ENCODE data around the gene FZD7.
A peak's percentile ranks its signal among the peaks of the same experiment; 100 is the strongest.

The FZD7 gene

DNA sequence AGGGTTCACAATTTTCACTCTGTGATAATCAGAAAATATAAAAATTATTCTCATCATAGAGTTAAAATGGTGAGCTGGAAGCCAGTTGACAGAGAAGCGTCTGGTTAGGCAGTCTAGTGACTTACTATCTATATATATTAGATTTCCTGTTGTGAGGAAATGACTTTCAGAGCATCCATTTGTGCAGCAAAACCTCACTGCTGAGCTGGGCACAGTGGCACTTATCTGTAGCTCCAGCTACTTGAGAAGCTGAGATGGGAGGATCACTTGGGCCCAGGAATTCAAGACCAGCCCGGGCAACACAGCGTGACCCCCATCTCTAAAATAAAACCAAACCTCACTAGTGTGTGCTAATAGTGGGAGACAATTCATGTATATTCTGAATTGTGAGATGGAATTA, 32.2 kb downstream of the FZD7 start:
- H3K4me3 ChIP-seq (replicated peaks; ENCODE audit: low read depth, low read length): no peak overlapping the region
- DNase-seq (ENCODE audit: low read depth): no peak
- TF ChIP-seq, protein P1, sequence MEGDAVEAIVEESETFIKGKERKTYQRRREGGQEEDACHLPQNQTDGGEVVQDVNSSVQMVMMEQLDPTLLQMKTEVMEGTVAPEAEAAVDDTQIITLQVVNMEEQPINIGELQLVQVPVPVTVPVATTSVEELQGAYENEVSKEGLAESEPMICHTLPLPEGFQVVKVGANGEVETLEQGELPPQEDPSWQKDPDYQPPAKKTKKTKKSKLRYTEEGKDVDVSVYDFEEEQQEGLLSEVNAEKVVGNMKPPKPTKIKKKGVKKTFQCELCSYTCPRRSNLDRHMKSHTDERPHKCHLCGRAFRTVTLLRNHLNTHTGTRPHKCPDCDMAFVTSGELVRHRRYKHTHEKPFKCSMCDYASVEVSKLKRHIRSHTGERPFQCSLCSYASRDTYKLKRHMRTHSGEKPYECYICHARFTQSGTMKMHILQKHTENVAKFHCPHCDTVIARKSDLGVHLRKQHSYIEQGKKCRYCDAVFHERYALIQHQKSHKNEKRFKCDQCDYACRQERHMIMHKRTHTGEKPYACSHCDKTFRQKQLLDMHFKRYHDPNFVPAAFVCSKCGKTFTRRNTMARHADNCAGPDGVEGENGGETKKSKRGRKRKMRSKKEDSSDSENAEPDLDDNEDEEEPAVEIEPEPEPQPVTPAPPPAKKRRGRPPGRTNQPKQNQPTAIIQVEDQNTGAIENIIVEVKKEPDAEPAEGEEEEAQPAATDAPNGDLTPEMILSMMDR (IDR thresholded peaks at IDR 0.05; ENCODE audit: low read length, missing control alignments): no peak

DNA sequence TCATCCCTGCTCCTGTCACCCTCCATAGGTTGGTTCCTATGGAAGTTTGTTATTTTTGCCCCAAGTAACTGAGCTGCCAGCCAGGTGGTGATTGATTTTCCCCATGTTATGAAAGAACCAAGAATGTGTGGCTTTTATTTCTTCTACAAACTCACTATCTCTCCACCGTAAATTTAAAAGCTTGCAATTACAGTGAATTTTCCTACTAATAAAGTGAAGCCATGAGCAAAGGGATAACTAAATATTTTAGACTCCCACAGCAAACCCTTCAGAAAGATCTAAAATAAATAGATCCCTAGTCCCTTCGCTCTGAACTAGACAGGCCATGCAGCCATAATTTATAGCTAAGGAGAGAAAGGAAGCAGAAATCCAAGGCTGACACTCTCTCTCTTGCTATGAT, 33.2 kb downstream of the FZD7 start:
- TF ChIP-seq, protein P1 (IDR thresholded peaks at IDR 0.05; ENCODE audit: low read length, missing control alignments): no peak

DNA sequence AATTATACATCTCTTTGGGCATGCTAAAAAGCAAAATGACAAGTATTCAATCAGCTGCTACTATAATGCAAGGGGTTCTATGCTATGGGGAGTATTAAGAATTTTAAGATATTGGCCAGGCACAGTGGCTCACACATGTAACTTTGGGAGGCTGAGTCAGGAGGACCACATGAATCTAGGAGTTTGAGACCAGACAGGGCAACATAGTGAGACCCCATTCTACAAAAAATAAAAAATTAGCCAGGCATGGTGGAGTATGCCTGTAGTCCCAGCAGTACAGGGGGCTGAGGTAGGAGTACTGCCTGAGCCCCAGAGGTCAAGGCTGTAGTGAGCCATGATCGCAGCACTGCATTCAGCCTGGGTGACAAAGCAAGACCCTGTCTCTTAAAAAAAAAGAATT, 33.9 kb downstream of the FZD7 start:
- no peak for DNase-seq (ENCODE audit: low read depth)
- TF ChIP-seq, protein P1 (IDR thresholded peaks at IDR 0.05; ENCODE audit: low read length, missing control alignments): no peak
- H3K4me3 ChIP-seq (replicated peaks; ENCODE audit: low read depth, low read length): no peak overlapping the region

More for the DNA sequence above, 33.2 kb downstream of the FZD7 start:
- DNase-seq (ENCODE audit: low read depth): no peak
- H3K4me3 ChIP-seq (replicated peaks; ENCODE audit: low read depth, low read length): no peak overlapping the region

DNA sequence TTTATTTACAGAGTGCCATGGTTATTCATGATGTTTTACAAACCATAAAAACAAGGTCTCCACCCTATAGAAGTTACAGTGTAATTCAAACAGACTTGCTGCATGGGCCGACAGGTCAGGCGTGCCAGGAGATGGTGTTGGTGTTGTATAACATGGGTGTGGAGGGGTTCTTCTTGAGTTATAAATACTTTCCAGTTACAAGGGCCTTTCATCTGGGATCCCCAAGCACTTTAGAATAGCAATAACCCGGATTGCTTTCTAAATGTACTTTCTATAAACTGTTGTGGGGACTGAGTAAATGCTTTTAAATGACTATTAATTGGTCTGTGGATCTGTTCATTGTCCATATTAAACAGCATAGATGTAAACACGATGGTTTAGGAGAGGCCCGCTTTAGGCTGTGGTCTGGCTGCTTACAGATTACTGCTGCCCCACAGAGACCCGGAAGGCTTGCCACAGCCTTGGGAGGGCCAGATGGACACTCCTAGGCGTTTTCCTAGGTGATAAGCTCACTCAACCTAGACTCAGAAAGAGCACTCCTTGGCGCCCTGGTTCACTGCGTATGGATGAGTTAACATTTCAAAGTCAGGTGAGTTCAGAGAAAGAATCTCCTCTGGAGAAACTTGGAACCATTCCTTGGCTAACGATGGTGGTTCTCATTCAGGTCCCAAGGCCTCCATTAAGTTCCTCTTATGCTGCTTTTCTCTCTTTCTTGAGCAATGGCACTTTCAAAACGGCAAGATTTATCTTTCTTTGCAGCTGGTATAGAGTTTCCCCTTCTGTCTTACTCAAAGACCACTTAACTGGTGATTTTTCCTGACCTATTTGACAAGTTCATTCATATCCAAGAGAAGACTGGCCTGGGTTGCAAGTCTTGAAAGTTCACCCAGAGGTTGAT, 35.8 kb downstream of the FZD7 start:
- TF ChIP-seq, protein P1 (IDR thresholded peaks at IDR 0.05; ENCODE audit: low read length, missing control alignments): no peak
- no peak overlapping the region for H3K4me3 ChIP-seq (replicated peaks; ENCODE audit: low read depth, low read length)
- no peak for DNase-seq (ENCODE audit: low read depth)

DNA sequence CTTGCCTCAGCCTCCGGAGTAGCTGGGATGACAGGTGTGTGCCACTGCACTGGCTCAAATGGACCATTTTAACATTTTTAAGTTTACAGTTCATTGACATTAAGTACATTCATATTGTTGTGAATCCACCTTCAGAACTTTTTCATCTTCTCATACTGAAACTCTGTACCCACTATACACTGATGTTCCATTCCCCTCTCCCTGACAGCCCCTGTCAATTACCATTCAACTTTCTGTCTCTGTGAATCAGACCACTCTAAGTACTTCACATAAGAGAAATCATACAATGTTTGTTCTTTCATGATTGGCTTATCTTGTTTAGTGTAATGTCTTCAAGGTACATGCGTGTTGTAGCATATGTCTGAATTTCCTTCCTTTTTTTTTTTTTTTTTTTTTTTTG, 37.5 kb downstream of the FZD7 start:
- no peak for DNase-seq (ENCODE audit: low read depth)
- TF ChIP-seq, protein P1 (IDR thresholded peaks at IDR 0.05; ENCODE audit: low read length, missing control alignments): no peak
- H3K4me3 ChIP-seq (replicated peaks; ENCODE audit: low read depth, low read length): no peak overlapping the region

DNA sequence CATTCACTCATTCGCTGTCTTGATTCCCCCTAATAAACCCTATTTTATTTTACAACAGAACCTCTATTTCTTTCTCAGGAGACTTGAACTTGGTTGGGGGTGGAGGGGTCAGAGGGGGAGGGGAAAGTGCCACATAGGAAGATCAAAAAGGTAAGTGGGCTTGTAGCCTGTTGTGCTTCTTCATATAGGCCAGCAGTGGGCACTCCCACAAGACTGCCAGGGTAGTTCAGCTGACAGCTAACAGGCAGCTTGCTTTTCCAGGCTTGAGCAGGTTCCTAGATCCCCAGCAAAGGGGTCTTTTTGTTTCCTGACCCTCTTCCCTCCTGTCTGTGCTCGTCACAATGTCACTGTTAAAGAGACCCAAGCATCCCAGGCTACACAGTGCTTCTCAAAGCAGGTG, 38.6 kb downstream of the FZD7 start:
- TF ChIP-seq, protein P1 (IDR thresholded peaks at IDR 0.05; ENCODE audit: low read length, missing control alignments): peak; percentile 22
- no peak for DNase-seq (ENCODE audit: low read depth)
- H3K4me3 ChIP-seq (replicated peaks; ENCODE audit: low read depth, low read length): no peak overlapping the region
